Measurements from ENCODE around the gene WNT10A. TPM values are rescaled to one million over a fixed set of nuclear protein-coding genes. Genes with fewer than 3 reads are reported as not detected.

Gene WNT10A
- polyA plus RNA-seq, 2 of the 4 experiments (the other 2 are of a cell fraction), result not detected

- no peak overlapping the region for H3K4me3 ChIP-seq
- H3K9me3 ChIP-seq, result no peaks in the 10 kb centered on the region
- POLR2A ChIA-PET, result no interaction called here
- FAIRE-seq (no peak), ATAC-seq (no peak), DNase-seq (ENCODE audit: low read depth in 1 of 2, low spot score in 1 of 2) (no peak)
- 64% methylated on average over 7 of the region's 7 CpGs for WGBS (ENCODE audit: missing lambda C conversion rate)
- H3K27ac ChIP-seq, result no peak overlapping the region
- TF ChIP-seq PHF8 (IDR thresholded peaks at IDR 0.05; ENCODE audit: borderline replicate concordance, low read depth) (no peak), FOSB (CRISPR knock-in tag; IDR thresholded peaks at IDR 0.05) (no peak), CHD4 (IDR thresholded peaks at IDR 0.05; ENCODE audit: borderline replicate concordance) (no peak), RAD21 (conservative IDR thresholded peaks at IDR 0.05 in 1 of 2, IDR thresholded peaks at IDR 0.05 in 1 of 2) (no peak), POLR2AphosphoS2 (conservative IDR thresholded peaks at IDR 0.05; ENCODE audit: low read length) (no peak), HOXB13 (CRISPR knock-in tag; IDR thresholded peaks at IDR 0.05; ENCODE audit: low read depth) (no peak), POLR2A (IDR thresholded peaks at IDR 0.05; ENCODE audit: low read length) (no peak), NPAS2 (CRISPR knock-in tag; IDR thresholded peaks at IDR 0.05; ENCODE audit: borderline replicate concordance) (no peak), HMGXB4 (CRISPR knock-in tag; IDR thresholded peaks at IDR 0.05; ENCODE audit: borderline replicate concordance) (no peak), MAFK (IDR thresholded peaks at IDR 0.05; ENCODE audit: partially characterized antibody) (no peak), TP53 (CRISPR knock-in tag; IDR thresholded peaks at IDR 0.05) (no peak), ZNF302 (CRISPR knock-in tag; IDR thresholded peaks at IDR 0.05) (no peak)
- peaks cover 34% of the 10 kb centered on the region for H3K4me1 ChIP-seq
- no peak overlapping the region for H3K4me2 ChIP-seq
- CTCF ChIA-PET, result interaction anchor here (1.0 to 8.0 kb wide), 8 partner anchors 8 to 118 kb away, joined by 3 to 70 read pairs (median 4); no protein-coding TSS in a partner anchor
Observed at GRCh38 chr2:218861645-218862318, 18.9 kb upstream of the WNT10A start.

GRCh38 chr2:218863021-218863520 lies 17.6 kb upstream of the WNT10A start:
- Histone ChIP-seq H3K27ac (no peak overlapping the region), H3K9me3 (no peaks in the 10 kb centered on the region), H3K4me3 (no peak overlapping the region), H3K4me2 (no peak overlapping the region), H3K4me1 (peaks cover 21% of the 10 kb centered on the region)
- CTCF ChIA-PET, result interaction anchor here (1.0 to 8.0 kb wide), 4 partner anchors 13 to 152 kb away, joined by 3 to 70 read pairs (median 12); no protein-coding TSS in a partner anchor
- no peak for ATAC-seq
- DNase-seq (ENCODE audit: low read depth in 1 of 2, low spot score in 1 of 2), result no peak
- no peak for FAIRE-seq
- POLR2A ChIA-PET, result no interaction called here
- TF ChIP-seq ELK1 (IDR thresholded peaks at IDR 0.05; ENCODE audit: low read depth, low read length) (no peak), NPAS2 (CRISPR knock-in tag; IDR thresholded peaks at IDR 0.05; ENCODE audit: borderline replicate concordance) (no peak)
- 66% methylated on average over 3 of the region's 3 CpGs for WGBS (ENCODE audit: missing lambda C conversion rate)

- 74% methylated on average over 3 of the region's 4 CpGs for WGBS (ENCODE audit: missing lambda C conversion rate)
- Histone ChIP-seq H3K4me2 (no peak overlapping the region), H3K4me3 (no peak overlapping the region), H3K4me1 (peaks cover 3% of the 10 kb centered on the region; the same call in 1 of the 3 replicates), H3K9me3 (no peaks in the 10 kb centered on the region), H3K27ac (no peak overlapping the region)
- TF ChIP-seq SREBF2 (IDR thresholded peaks at IDR 0.05) (no peak), TP53 (CRISPR knock-in tag; IDR thresholded peaks at IDR 0.05) (no peak), JUNB (IDR thresholded peaks at IDR 0.05) (no peak), HOXB13 (CRISPR knock-in tag; IDR thresholded peaks at IDR 0.05; ENCODE audit: low read depth) (no peak), MAX (IDR thresholded peaks at IDR 0.05) (no peak), SMC3 (IDR thresholded peaks at IDR 0.05) (no peak), NPAS2 (CRISPR knock-in tag; IDR thresholded peaks at IDR 0.05; ENCODE audit: borderline replicate concordance) (no peak), PHF8 (IDR thresholded peaks at IDR 0.05; ENCODE audit: borderline replicate concordance, low read depth) (no peak), KDM1A (IDR thresholded peaks at IDR 0.05; ENCODE audit: low read depth) (no peak), CHD2 (IDR thresholded peaks at IDR 0.05; ENCODE audit: low read length, partially characterized antibody) (no peak), CHD4 (IDR thresholded peaks at IDR 0.05; ENCODE audit: borderline replicate concordance) (no peak), FOXS1 (CRISPR knock-in tag; IDR thresholded peaks at IDR 0.05) (no peak), BHLHE40 (IDR thresholded peaks at IDR 0.05; ENCODE audit: low read depth, low read length) (no peak), PBX3 (IDR thresholded peaks at IDR 0.05) (no peak), FOSB (CRISPR knock-in tag; IDR thresholded peaks at IDR 0.05) (no peak)
- ChIA-PET CTCF (interaction anchor here (1.7 to 8.0 kb wide), 3 partner anchors 11 to 33 kb away, joined by 5 to 70 read pairs (median 19); no protein-coding TSS in a partner anchor), POLR2A (no interaction called here)
- DNase-seq (ENCODE audit: low read depth in 1 of 2, low spot score in 1 of 2) (no peak), FAIRE-seq (no peak), ATAC-seq (no peak)
Observed at GRCh38 chr2:218865396-218865795, 15.3 kb upstream of the WNT10A start.
